Skeletal muscle satellite cell (primary cell): ENCODE results near the gene NINJ2. TPM values are rescaled to one million over a fixed set of nuclear protein-coding genes. Genes with fewer than 3 reads are reported as not detected.

Experiments
- H3K27me3 ChIP-seq: 2 replicates; pipeline ENCODE4 v1.7.0; 2013; ENCODE audit warnings: low read length; ENCODE audit not compliant: control insufficient read depth, insufficient read depth
- H3K36me3 ChIP-seq: 2 replicates; pipeline ENCODE4 v1.7.0; 2013; ENCODE audit warnings: mild to moderate bottlenecking, control low read depth, low read length; ENCODE audit not compliant: insufficient read depth
- H3K4me1 ChIP-seq: 2 replicates; pipeline ENCODE4 v1.7.0; 2013; ENCODE audit warnings: low read length; ENCODE audit not compliant: control insufficient read depth, insufficient read depth
- H3K4me2 ChIP-seq: 2 replicates; pipeline ENCODE4 v1.7.0; 2013; ENCODE audit warnings: mild to moderate bottlenecking, low read length
- H3K4me3 ChIP-seq: 2 replicates; pipeline ENCODE4 v1.7.0; 2013; ENCODE audit warnings: low read length
- H3K9ac ChIP-seq: 2 replicates; pipeline ENCODE4 v1.7.0; 2013; ENCODE audit warnings: mild to moderate bottlenecking, low read depth, low read length, moderate library complexity
- H3K9me3 ChIP-seq: replicated peaks from 2 replicates; pipeline ENCODE4 v1.7.0; 2013; ENCODE audit warnings: mild to moderate bottlenecking, control low read depth, low read length
- small RNA-seq: library from RNA; depleted of rRNA; stranded (forward); fragments of <200 nt; gene quantifications from one replicate; pipeline ENCODE3, GENCODE V24; 2012

NINJ2 gene

DNA sequence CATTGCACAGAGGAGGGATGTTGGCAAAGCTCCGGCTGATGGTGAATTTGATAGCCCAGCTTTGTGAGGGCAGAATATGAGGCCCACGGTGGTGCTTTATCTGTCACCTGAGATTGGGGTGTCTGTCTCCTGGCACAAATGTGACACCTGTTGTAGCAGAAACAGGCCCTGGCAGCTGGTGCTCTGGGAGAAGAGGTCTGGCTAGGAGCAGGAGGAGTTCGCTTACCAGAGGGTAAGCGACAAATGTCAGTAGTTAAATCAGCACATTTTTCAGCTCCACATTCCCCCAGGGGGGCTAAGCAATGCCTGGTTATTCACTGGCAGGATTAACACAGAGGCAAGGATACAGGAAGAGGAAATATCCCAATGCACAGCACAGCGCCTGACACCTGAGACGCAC lies 132.4 kb downstream of the NINJ2 start:
- Histone ChIP-seq H3K4me1 (peaks cover 25% of the 10 kb centered on the region), H3K9me3 (no peaks in the 10 kb centered on the region), H3K9ac (no peak overlapping the region), H3K27me3 (peaks cover 10% of the 10 kb centered on the region), H3K4me2 (no peak overlapping the region), H3K4me3 (no peak overlapping the region), H3K36me3 (no peaks in the 10 kb centered on the region)

DNA sequence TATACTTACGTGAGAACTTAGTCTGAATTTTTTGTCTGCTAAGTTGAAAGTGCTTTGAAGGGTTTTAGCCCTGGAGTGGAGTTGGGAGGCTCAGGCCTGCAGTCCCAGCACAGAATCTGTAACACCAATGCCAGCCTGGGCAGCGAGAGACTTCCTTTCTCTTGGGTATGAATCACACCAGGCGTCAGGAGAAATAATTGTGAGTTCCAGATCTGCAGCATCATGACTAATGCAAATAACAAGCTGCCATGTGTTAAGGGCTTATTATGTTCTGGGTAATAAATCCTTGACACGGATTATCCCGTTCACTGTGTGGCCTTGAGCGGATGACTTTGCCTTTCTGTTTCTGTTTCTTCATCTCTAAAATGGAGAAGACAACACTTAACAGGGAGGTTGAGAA lies 132.9 kb downstream of the NINJ2 start:
- Histone ChIP-seq H3K9me3 (no peaks in the 10 kb centered on the region), H3K9ac (peak overlapping the region; percentile 31), H3K4me2 (no peak overlapping the region), H3K27me3 (peaks cover 7% of the 10 kb centered on the region), H3K36me3 (no peaks in the 10 kb centered on the region), H3K4me1 (peaks cover 25% of the 10 kb centered on the region), H3K4me3 (no peak overlapping the region)

DNA sequence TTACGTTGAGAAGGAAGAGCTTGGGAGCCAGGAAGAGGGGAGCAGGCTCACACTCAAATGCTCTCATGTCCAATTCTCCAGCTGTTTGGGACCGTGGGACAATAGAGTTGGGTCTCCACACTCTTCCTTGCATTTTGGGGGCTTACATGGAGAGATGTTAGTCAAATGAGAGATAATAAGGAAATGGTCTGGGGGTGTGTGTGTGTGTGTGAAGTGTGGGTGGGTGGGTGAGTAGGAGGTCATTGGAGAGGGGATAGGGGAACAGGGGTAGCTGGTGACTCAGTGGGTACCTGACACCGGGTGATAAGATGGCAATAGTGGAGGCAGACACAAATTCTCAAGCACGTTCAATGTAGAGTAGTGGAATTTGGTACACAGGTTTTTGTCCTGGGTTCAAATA lies 135.5 kb downstream of the NINJ2 start:
- Histone ChIP-seq H3K36me3 (no peaks in the 10 kb centered on the region), H3K9ac (no peak overlapping the region), H3K27me3 (peaks cover 7% of the 10 kb centered on the region), H3K4me1 (peaks cover 17% of the 10 kb centered on the region), H3K9me3 (no peaks in the 10 kb centered on the region), H3K4me3 (no peak overlapping the region), H3K4me2 (no peak overlapping the region)

DNA sequence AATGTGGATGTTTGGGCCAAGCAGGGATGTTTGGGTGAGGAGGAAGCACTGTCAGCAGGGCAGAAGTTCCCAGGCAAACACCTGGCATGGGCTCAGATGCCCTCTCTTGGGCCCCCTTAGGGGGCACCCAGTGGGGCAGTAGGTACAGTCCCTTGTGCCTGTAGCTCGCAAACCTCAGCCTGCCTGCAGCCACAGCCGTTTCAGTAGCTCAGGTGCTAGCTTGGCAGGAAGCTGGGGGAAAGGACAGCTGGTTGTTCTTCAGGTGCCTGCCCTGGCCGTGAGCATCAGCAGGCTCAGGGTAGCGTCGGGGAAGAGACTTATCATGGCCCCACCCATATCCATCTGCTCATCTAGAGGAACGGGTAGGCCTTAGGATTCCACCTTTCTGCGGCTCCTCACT lies 136.0 kb downstream of the NINJ2 start:
- no peaks in the 10 kb centered on the region for H3K36me3 ChIP-seq
- peaks cover 10% of the 10 kb centered on the region for H3K27me3 ChIP-seq
- peaks cover 12% of the 10 kb centered on the region for H3K4me1 ChIP-seq

DNA sequence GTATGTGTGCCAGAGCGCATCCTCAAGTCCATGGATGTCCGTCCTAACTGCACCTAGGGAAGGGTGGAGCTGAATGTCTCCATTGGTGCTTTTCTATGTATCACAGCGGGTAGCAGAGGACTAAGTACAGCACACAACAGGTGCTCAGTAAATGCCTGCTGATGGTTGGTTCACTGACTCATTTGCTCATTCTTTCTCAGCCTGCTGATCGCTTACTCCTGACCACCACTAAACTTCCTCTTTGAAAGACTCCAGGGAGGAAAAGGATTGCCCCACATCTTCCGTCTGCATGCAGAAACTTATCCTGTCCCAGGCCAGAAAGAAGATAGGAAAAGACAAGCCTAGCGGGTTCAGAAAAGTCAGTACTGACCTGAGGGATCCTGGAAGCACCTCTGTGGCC lies 137.2 kb downstream of the NINJ2 start:
- Histone ChIP-seq H3K4me3 (no peak overlapping the region), H3K4me1 (peaks cover 9% of the 10 kb centered on the region), H3K9me3 (no peaks in the 10 kb centered on the region), H3K9ac (no peak overlapping the region), H3K27me3 (peaks cover 21% of the 10 kb centered on the region), H3K36me3 (no peaks in the 10 kb centered on the region), H3K4me2 (no peak overlapping the region)

More for the DNA sequence above, 136.0 kb downstream of the NINJ2 start:
- H3K4me3 ChIP-seq, result no peak overlapping the region
- H3K9me3 ChIP-seq, result no peaks in the 10 kb centered on the region
- no peak overlapping the region for H3K4me2 ChIP-seq
- H3K9ac ChIP-seq, result no peak overlapping the region

DNA sequence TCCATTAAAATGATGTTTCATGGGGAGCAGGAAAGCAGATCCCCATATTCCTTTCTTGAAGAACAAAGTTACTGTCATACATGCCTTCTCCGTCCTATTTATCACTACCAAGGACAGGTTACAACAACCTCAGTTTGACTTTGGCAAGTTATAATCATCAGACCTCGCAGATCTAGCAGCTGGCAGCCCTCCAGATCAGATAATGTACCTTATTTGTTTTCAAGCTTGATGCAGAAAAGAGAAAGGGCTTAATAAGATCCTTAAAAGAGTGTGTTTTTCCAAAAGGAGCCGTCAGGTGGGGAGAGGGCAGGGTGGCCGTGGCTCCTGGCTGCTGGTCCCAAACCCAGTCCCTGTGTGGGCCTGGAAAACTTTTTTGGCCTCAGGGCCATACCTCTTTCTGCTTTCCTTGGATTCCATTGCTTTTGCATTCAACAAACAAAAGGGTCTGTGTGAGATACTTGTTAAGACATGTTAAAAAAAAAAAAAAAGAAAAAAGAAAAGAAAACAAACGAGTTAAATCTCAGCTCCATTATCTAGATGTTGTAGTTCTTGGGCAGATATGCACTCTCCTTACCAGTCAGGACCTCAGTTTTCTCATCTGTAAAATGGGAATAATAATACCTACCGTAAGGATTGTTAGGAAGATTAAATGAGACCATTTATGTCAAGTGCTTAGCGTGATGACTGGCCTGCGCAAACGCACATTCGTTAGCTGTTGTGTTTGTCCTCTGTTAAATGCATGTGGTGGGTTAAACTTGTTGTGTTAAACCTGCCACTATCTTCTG lies 138.9 kb downstream of the NINJ2 start:
- Histone ChIP-seq H3K9me3 (no peaks in the 10 kb centered on the region), H3K4me3 (no peak overlapping the region), H3K27me3 (peaks cover 33% of the 10 kb centered on the region), H3K4me1 (no peaks in the 10 kb centered on the region), H3K9ac (no peak overlapping the region), H3K36me3 (no peaks in the 10 kb centered on the region), H3K4me2 (no peak overlapping the region)

DNA sequence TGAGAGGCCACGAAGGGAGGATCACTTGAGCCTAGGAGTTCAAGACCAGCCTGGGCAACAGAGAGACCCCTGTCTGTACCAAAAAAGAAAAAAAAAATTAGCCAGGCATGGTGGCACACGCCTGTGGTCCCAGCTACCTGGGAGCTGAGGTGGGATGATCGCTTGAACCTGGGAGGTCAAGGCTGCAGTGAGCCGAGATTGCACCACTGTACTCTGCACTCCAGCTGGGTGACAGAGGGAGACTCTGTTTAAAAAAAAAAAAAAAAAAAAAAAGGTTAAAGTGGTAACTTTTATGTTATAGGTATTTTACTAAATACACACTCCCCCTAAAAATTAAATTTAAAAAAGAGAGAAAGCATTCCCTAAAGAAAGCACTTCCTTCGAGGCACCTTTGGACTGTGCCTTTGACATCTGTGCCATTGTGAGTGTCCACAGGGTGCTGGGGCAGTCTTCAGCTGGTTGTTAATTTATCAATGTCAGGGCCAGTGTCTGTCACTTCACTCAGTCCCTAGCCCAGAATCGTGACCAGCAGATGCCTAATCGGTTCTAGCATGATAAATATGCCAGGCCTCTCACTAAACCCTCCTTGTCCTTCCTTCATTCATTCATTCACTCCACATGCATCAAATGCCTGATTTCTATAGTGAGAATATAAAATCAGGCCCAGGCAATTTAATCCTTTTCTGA lies 140.4 kb downstream of the NINJ2 start:
- Histone ChIP-seq H3K9ac (no peak overlapping the region), H3K4me3 (no peak overlapping the region), H3K9me3 (no peaks in the 10 kb centered on the region), H3K27me3 (peaks cover 48% of the 10 kb centered on the region), H3K4me1 (no peaks in the 10 kb centered on the region), H3K36me3 (no peaks in the 10 kb centered on the region), H3K4me2 (no peak overlapping the region)

DNA sequence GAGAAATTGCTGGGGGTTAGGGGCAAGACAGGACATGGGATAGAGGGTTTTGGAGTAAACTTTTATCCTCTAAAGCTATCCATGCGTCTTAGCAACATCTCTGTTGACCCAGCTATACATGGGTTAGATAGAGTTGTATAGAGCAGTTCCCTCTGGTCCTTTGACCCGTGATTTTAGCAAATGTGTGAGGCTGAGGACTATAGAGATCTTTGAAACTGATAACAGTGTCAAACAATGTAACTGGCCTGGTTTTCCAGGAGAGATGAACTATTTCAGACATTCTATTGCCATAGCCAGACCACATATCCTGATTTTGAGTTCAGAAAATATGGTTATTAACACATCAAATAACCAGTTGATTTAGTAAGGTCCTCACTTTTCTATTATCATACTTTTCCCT lies 143.1 kb downstream of the NINJ2 start:
- no peak overlapping the region for H3K9ac ChIP-seq
- H3K27me3 ChIP-seq, result peaks cover 60% of the 10 kb centered on the region
- no peaks in the 10 kb centered on the region for H3K9me3 ChIP-seq

DNA sequence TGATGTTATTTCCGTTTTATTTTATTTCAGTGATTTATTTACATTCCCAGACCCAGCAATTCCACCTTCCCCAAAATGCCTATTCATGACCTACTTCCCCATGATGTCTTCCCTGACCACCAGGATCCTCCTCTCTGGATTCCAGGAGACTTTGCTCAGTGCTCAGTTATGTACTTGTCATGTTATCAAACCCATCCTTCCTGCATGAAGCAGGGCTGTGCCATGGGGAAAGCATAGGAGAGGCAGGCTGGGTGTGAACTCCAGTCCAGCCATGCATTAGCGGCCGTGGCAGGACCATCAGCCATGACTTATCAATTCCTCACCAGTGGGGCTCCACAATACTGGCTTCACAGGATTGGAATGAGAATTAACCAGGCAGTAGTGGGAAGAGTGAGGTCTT lies 145.7 kb downstream of the NINJ2 start:
- no peak overlapping the region for H3K4me2 ChIP-seq
- H3K36me3 ChIP-seq, result no peaks in the 10 kb centered on the region
- H3K9me3 ChIP-seq, result no peaks in the 10 kb centered on the region
- H3K4me1 ChIP-seq, result no peaks in the 10 kb centered on the region
- no peak overlapping the region for H3K4me3 ChIP-seq
- H3K27me3 ChIP-seq, result peaks cover 60% of the 10 kb centered on the region
- H3K9ac ChIP-seq, result no peak overlapping the region

More for the DNA sequence above, 143.1 kb downstream of the NINJ2 start:
- H3K4me3 ChIP-seq, result no peak overlapping the region
- no peaks in the 10 kb centered on the region for H3K36me3 ChIP-seq
- no peaks in the 10 kb centered on the region for H3K4me1 ChIP-seq
- no peak overlapping the region for H3K4me2 ChIP-seq

Small RNA genes within 50 kb of the gene (small RNA-seq; reads per million reads assigned to genes)
- gene RNU7-103P, result not detected
